RKO (cell line): ENCODE measurements around the gene CSTPP1.
"Not testable (repeated sequence)": the region's sequence is repeated elsewhere in the genome, so short reads cannot be mapped to it uniquely, and the experiment has no call there.

ENCODE experiments used
- DNase-seq: peaks from one replicate; pipeline ENCODE4 v3.0.0-alpha.2; 2016; ENCODE audit warnings: low spot score

Gene CSTPP1

DNA sequence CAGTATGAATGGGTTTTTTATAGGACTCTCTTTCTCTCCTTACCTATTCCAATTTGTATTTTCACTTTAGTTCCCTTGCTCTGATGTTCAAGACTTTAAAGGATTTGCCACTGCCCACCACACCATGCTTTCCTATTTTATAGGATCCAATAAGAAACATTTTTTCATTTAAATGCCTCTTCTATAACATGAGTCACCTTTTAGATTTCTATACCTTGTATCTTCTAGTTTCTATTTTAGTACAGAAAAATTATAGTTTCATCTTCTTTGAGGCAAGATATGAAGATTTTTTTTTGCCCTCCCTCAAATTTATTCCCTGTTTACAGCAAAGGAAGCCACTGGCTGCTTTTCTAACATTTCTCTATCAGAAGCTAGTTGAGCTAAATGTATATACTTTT lies 163.4 kb downstream of the CSTPP1 start:
- DNase-seq, result no peak

DNA sequence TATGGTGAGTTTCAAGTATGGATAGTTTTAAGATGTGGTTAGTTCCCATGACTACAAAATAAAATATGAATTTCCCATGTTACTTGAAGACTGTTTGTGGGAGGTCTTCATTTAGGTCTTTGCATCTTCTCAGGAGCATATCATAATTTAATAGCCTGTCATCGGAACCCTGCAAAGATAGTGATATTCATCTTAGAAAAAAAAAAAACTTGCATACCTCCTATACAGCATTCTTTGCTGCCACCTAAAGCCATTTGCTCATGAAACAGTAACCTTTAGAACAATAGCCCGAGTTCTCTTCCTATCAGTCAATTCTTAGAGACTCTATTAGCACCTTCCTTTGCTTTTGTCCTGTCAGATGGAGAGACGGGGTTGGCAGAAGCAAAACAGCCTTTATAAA lies 164.8 kb downstream of the CSTPP1 start:
- DNase-seq, result no peak

GRCh38 chr11:47104261-47104950 lies 167.8 kb downstream of the CSTPP1 start:
- DNase-seq, result no peak

GRCh38 chr11:47105541-47105940 lies 169.0 kb downstream of the CSTPP1 start:
- DNase-seq, result no peak

GRCh38 chr11:47105974-47106373 lies 169.4 kb downstream of the CSTPP1 start:
- no peak for DNase-seq

- DNase-seq, result no peak
Measured at GRCh38 chr11:47106798-47107411, 170.3 kb downstream of the CSTPP1 start.

- no peak for DNase-seq
Measured at GRCh38 chr11:47107744-47108143, 171.2 kb downstream of the CSTPP1 start.

- no peak for DNase-seq
Measured at GRCh38 chr11:47108214-47108613, 171.7 kb downstream of the CSTPP1 start.

DNA sequence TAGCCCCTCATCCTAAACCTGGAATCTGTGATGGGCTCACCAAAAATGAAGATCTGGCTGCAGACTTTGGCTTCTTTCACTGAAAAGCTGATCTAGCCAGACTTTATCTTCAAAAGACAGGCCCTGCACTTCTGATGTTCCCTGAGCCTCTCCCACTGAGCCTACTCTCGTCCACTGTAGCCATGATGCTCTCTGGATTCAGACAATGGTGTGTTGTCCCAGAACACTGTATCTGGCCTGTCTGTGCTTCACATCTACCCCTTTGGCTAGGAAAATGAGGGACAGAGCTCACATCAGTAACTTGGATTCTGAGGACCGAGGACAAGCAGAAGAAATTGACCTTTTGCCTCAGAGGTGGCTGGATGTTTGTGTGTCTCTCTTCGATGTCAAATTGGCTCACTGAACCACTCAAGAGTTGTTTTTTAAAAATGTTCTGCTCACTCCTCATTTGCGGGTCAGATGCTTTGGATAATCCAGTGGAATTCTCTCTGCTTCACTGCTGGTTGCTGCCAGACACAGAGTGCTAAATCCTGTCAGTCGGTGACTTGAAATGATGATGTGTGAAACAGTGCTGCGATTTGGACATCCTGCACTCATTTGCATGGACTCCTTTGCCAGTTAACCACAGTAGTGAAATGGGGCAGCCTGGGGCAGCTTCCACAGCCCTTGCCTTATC lies 172.6 kb downstream of the CSTPP1 start:
- DNase-seq, result no peak

DNA sequence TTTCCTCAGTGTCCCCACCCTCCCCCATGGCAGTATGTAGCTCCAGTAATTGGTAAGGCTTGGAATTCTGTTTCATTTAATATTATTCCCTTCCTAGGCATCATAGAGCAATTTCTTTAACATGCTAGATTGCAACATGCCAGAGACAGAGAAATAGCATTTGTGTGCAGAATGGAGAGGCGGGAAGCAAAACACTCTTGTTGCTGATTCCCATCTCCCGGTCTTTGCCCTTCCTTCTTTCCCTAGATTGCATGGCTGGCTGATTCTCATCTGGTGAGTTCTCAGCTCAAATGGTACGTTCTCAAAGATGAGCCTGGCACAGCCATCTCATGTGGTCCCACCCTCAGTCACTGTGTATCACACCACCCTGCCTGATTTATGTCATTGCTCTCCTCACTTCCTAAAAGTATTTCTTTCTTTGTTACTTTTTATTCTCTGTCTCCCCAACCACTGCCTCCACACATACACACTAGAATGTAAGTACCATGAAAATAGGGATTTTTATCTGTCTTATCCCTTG lies 173.2 kb downstream of the CSTPP1 start:
- no peak for DNase-seq

GRCh38 chr11:47111318-47111804 lies 174.8 kb downstream of the CSTPP1 start:
- no peak for DNase-seq

GRCh38 chr11:47112941-47113340 lies 176.4 kb downstream of the CSTPP1 start:
- not testable (repeated sequence) for DNase-seq

DNA sequence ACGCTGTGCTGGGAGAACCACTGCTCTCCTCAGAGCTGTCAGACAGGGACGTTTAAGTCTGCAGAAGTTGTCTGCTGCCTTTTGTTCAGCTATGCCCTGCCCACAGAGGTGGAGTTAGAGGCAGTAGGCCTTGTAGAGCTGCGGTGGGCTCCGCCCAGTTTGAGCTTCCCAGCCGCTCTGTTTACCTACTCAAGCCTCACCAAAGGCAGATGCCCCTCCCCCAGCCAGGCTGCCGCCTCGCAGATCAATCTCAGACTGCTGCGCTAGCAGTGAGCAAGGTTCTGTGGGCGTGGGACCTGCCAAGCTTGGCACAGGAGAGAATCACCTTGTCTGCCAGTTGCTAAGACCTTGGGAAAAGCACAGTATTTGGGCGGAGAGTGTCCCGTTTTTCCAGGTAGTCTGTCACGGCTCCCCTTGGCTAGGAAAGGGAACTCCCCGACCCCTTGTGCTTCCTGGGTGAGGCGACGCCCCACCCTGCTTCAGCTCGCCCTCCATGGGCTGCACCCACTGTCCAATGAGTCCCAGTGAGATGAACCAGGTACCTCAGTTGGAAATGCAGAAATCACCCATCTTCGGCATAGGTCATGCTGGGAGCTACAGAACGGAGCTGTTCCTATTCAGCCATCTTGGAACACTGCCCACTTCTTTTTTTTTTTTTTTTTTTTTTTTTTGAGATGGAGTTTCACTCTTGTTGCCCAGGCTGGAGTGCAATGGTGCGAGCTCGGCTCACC lies 182.6 kb downstream of the CSTPP1 start:
- DNase-seq, result not testable (repeated sequence)

DNA sequence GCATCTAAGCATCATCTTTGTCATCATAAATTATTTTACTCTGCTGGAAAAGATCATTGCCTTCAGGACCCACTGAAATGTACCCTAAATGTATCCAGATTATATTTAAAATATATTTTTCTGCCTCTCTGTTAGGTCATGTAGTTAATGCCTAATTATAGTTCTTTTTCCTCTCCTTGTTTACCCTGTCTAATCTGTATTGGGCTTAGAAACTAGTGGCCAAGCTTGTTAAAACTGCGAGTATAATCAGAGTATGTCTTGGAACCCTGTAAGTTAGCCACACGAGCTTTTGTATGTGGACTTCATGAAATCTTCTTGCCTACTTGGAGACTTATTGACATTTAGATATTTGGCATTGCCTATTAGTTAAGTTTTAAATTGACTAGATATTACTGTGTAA lies 184.5 kb downstream of the CSTPP1 start:
- no peak for DNase-seq

- DNase-seq, result no peak
Measured at GRCh38 chr11:47121731-47122130, 185.2 kb downstream of the CSTPP1 start.

GRCh38 chr11:47123094-47123493 lies 186.5 kb downstream of the CSTPP1 start:
- DNase-seq, result no peak

DNA sequence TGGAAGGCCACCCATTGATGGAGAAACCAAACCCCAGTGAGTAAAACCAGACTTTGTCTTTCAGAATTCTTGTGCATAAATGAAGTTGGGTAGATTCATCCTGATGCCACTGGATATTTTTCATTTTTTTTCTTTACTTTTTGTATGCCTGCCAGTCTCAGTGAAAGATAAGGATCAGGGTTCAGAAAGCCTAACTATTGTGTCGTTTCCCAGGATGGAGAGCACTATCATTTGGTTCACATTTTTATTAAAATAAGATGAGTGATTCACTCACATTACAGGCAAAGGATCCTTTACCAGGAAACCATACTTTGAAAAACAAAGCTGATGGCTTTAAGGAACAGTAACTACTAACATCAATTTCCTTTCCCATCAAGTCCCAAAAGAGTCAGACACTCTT lies 188.1 kb downstream of the CSTPP1 start:
- DNase-seq, result no peak

DNA sequence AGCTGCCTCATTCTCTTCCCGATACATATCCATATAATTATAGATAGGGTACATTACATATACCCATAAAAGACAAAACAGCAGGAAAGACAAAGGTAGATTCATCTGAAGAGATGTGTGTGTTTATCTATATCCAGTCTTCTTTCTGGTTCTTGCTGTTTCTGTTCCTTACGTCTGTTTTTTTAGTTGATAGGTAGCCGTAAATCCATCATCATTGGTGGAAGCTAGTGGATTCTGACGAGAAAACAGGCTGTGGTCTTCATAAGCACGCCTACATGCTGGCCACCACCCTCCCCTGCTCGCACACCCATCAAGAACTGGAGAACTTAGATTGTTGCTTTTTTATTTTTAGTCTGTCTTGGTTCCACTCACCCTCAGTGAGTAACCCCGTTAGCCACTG lies 188.5 kb downstream of the CSTPP1 start:
- no peak for DNase-seq

- DNase-seq, result no peak
Measured at GRCh38 chr11:47127213-47127612, 190.7 kb downstream of the CSTPP1 start.

GRCh38 chr11:47130543-47130942 lies 194.0 kb downstream of the CSTPP1 start:
- no peak for DNase-seq

DNA sequence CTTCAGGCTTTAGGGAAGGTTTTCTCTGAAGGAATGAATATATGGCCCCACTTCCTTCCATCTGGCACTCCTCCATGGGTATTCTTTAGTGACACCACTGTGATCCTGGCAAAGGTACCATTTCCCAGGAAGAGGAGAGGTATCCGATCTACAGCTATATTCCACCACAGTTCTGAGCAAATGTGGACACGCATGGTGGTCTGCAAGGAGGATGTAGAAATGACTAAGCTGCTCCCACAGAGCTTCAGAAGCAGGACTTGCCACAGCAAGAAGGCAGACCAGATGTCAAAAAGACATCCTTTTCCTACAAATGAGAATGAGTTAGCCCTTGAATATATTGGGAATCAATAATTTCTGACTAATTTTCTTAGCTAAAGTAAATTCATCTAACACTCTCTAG lies 194.6 kb downstream of the CSTPP1 start:
- DNase-seq, result no peak

GRCh38 chr11:47132490-47132889 lies 195.9 kb downstream of the CSTPP1 start:
- DNase-seq, result no peak
